Measurements from ENCODE around the gene C17orf107. TPM values are rescaled to one million over a fixed set of nuclear protein-coding genes. Genes with fewer than 3 reads are reported as not detected.

The C17orf107 gene
- total and polyA plus RNA-seq, 4 donors, result 0.19 to 5.9 (median 1.7) TPM

GRCh38 chr17:4884489-4884888 is 14.8 kb upstream of the C17orf107 start:
- no peak overlapping the region for H3K27ac ChIP-seq (ENCODE audit: low read depth in 1 of 2, low read length in 2 of 2)
- peaks cover 8 to 39% (median 20%) of the 10 kb centered on the region in 4 donors for H3K36me3 ChIP-seq (ENCODE audit: control insufficient read depth in 4 of 4, insufficient read depth in 3 of 4, low read depth in 1 of 4, low read length in 3 of 4)
- no peak overlapping the region for H3K4me3 ChIP-seq (ENCODE audit: low read depth in 1 of 3, low read length in 3 of 3)
- no peak for DNase-seq (ENCODE audit: low spot score)
- WGBS, result 96% methylated on average over 4 of the region's 4 CpGs
- H3K27me3 ChIP-seq (ENCODE audit: control insufficient read depth in 4 of 4, insufficient read depth in 4 of 4, low read length in 3 of 4), result no peaks in the 10 kb centered on the region
- H3K9ac ChIP-seq (ENCODE audit: low read depth in 1 of 2, low read length in 2 of 2), result no peak overlapping the region
- TF ChIP-seq HNF4G (IDR thresholded peaks at IDR 0.05), result no peak
- no peak for TF ChIP-seq CTCF (IDR thresholded peaks at IDR 0.05; ENCODE audit: low read depth, low read length, missing input control)
- TF ChIP-seq GABPA (IDR thresholded peaks at IDR 0.05 in 1 of 2, conservative IDR thresholded peaks at IDR 0.05 in 1 of 2), result no peak
- no peak for TF ChIP-seq NR2F2 (IDR thresholded peaks at IDR 0.05)
- TF ChIP-seq RAD21 (IDR thresholded peaks at IDR 0.05), result no peak
- no peak for TF ChIP-seq FOXA2 (IDR thresholded peaks at IDR 0.05)
- TF ChIP-seq EGR1 (IDR thresholded peaks at IDR 0.05; ENCODE audit: low read depth in 2 of 2), result no peak
- peaks cover 0 to 5% (median 3%) of the 10 kb centered on the region in 4 donors for H3K4me1 ChIP-seq (ENCODE audit: control insufficient read depth in 4 of 4, insufficient read depth in 4 of 4, low read length in 3 of 4)
- H3K9me3 ChIP-seq (ENCODE audit: control insufficient read depth in 4 of 4, low read length in 3 of 4), result no peaks in the 10 kb centered on the region

- H3K4me1 ChIP-seq (ENCODE audit: control insufficient read depth in 4 of 4, insufficient read depth in 4 of 4, low read length in 3 of 4), result peaks cover 0 to 5% (median 3%) of the 10 kb centered on the region in 4 donors
- DNase-seq (ENCODE audit: low spot score), result no peak
- H3K9ac ChIP-seq (ENCODE audit: low read depth in 1 of 2, low read length in 2 of 2), result no peak overlapping the region
- H3K27ac ChIP-seq (ENCODE audit: low read depth in 1 of 2, low read length in 2 of 2), result no peak overlapping the region
- no peaks in the 10 kb centered on the region for H3K9me3 ChIP-seq (ENCODE audit: control insufficient read depth in 4 of 4, low read length in 3 of 4)
- WGBS, result 94% methylated on average over 12 of the region's 12 CpGs
- H3K4me3 ChIP-seq (ENCODE audit: low read depth in 1 of 3, low read length in 3 of 3), result no peak overlapping the region
- H3K27me3 ChIP-seq (ENCODE audit: control insufficient read depth in 4 of 4, insufficient read depth in 4 of 4, low read length in 3 of 4), result no peaks in the 10 kb centered on the region
- peaks cover 18 to 52% (median 31%) of the 10 kb centered on the region in 4 donors for H3K36me3 ChIP-seq (ENCODE audit: control insufficient read depth in 4 of 4, insufficient read depth in 3 of 4, low read depth in 1 of 4, low read length in 3 of 4)
- TF ChIP-seq EGR1 (IDR thresholded peaks at IDR 0.05; ENCODE audit: low read depth in 2 of 2) (no peak), JUND (IDR thresholded peaks at IDR 0.05) (no peak), CTCF (IDR thresholded peaks at IDR 0.05; ENCODE audit: low read depth, low read length, missing input control) (no peak), HNF4G (IDR thresholded peaks at IDR 0.05) (no peak), ATF3 (IDR thresholded peaks at IDR 0.05) (no peak), GABPA (IDR thresholded peaks at IDR 0.05 in 1 of 2, conservative IDR thresholded peaks at IDR 0.05 in 1 of 2) (no peak), RXRA (IDR thresholded peaks at IDR 0.05) (no peak)
- TF ChIP-seq, protein P1, sequence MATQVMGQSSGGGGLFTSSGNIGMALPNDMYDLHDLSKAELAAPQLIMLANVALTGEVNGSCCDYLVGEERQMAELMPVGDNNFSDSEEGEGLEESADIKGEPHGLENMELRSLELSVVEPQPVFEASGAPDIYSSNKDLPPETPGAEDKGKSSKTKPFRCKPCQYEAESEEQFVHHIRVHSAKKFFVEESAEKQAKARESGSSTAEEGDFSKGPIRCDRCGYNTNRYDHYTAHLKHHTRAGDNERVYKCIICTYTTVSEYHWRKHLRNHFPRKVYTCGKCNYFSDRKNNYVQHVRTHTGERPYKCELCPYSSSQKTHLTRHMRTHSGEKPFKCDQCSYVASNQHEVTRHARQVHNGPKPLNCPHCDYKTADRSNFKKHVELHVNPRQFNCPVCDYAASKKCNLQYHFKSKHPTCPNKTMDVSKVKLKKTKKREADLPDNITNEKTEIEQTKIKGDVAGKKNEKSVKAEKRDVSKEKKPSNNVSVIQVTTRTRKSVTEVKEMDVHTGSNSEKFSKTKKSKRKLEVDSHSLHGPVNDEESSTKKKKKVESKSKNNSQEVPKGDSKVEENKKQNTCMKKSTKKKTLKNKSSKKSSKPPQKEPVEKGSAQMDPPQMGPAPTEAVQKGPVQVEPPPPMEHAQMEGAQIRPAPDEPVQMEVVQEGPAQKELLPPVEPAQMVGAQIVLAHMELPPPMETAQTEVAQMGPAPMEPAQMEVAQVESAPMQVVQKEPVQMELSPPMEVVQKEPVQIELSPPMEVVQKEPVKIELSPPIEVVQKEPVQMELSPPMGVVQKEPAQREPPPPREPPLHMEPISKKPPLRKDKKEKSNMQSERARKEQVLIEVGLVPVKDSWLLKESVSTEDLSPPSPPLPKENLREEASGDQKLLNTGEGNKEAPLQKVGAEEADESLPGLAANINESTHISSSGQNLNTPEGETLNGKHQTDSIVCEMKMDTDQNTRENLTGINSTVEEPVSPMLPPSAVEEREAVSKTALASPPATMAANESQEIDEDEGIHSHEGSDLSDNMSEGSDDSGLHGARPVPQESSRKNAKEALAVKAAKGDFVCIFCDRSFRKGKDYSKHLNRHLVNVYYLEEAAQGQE (IDR thresholded peaks at IDR 0.05), result no peak
Observed at GRCh38 chr17:4886830-4887229, 12.5 kb upstream of the C17orf107 start.
